ENCODE measurements around the gene PHF8. TPM values are rescaled to one million over a fixed set of nuclear protein-coding genes. Genes with fewer than 3 reads are reported as not detected.

The PHF8 gene
- total RNA-seq, 1 donor from 2014 or later, result 41.8 TPM

Other genes with a start within 250 kb of the PHF8 start
- gene FAM120C, start 138.8 kb upstream of the PHF8 start, total RNA-seq, result 11.8 and 12.0 TPM in 2 replicates

Data from T-helper 2 cell treated with Interferon-gamma antibody and Interleukin-4, amounts not matched to agents 100 ng/mL and 5 ng/mL, for 36 hours (primary cell).